Adrenal gland (tissue), 12 donors: Measurements from ENCODE around the gene RAB11FIP2. TPM values are rescaled to one million over a fixed set of nuclear protein-coding genes. Genes with fewer than 3 reads are reported as not detected.

Source experiments
- DNase-seq, 7 donors: peaks; one replicate each; pipeline ENCODE4 v3.0.0-alpha.2; 2019 to 2020
- H3K27ac ChIP-seq, 5 donors: fragments of 200-600 bp; sonication (generic) in 4 of 5; 1 replicate in 3 of 5; 2 replicates in 2 of 5; pipeline versions ENCODE4 v1.5.1 to v1.8.0; 2016 to 2020; ENCODE audit warnings: mild to moderate bottlenecking in 1 of 5
- H3K27me3 ChIP-seq: fragments of 200-600 bp; 2 replicates; pipeline ENCODE4 v1.8.0; 2021
- H3K36me3 ChIP-seq, 2 donors: fragments of 200-600 bp; replicated peaks in 1 of 2; 1 replicate in 1 of 2; 2 replicates in 1 of 2; pipeline versions ENCODE4 v1.5.1 to v1.8.0; 2018 to 2022
- H3K4me1 ChIP-seq, 2 donors: fragments of 200-600 bp; replicated peaks in 1 of 2; 1 replicate in 1 of 2; 2 replicates in 1 of 2; pipeline versions ENCODE4 v1.5.1 to v1.8.0; 2018 to 2021
- H3K4me3 ChIP-seq, 4 donors: fragments of 200-600 bp; sonication (generic) in 3 of 4; one replicate each; pipeline ENCODE4 v1.5.1; 2016 to 2018
- H3K9me3 ChIP-seq, 3 donors: fragments of 200-600 bp; sonication (generic) in 1 of 3; replicated peaks in 1 of 3; 1 replicate in 2 of 3; 2 replicates in 1 of 3; pipeline versions ENCODE4 v1.5.1 to v1.8.0; 2016 to 2021
- CTCF ChIP-seq, 6 experiments: fragments of 450-650 bp in 4 of 6; fragments of 200-600 bp in 2 of 6; sonication (generic) in 1 of 6; IDR thresholded peaks; 1 replicate in 5 of 6; 2 replicates in 1 of 6; pipeline versions ENCODE4 v1.5.1 to v1.8.0; 2016 to 2021; ENCODE audit warnings: antibody characterized with exemption in 6 of 6, mild to moderate bottlenecking in 2 of 6, moderate library complexity in 1 of 6
- POLR2A ChIP-seq, 2 donors: fragments of 450-650 bp; IDR thresholded peaks; one replicate each; pipeline ENCODE4 v1.6.1; 2017; ENCODE audit warnings: antibody characterized with exemption in 2 of 2, mild to moderate bottlenecking in 2 of 2, moderate library complexity in 1 of 2
- WGBS, 4 donors: extraction: QIAGEN DNeasy Blood & Tissue Kit in 2 of 4; methylation state at CpG; one replicate each; pipeline versions ENCODE4 v1.1.5 to v1.1.7; 2013 to 2017; 5-methylcytosine and 5-hydroxymethylcytosine counted together
- intact Hi-C, 2 donors: fragments of 100-400 bp; cut with DNase I; formaldehyde crosslinking; loops; one replicate each; pipeline versions ENCODE4 v1.14.1 to v1.15.0; 2022 to 2023
- polyA plus RNA-seq, 3 donors: library from polyadenylated mRNA; stranded (reverse); fragments of 200-250 nt in 2 of 3; fragments of 350-450 nt in 1 of 3; fragmentation: Illumina TruSeq in 1 of 3; extraction: RNeasy Lipid Tissue Mini Kit (QIAGEN cat#74804) in 1 of 3; gene quantifications; one replicate each; pipeline ENCODE4 v1.2.3, GENCODE V29; 2013 to 2014
- total RNA-seq, 9 donors: library from RNA; depleted of rRNA in 4 of 9; stranded (reverse); fragments of >200 nt in 4 of 9; fragments of 120-200 nt in 1 of 9; fragmentation: NEBNext Ultra II Directional in 1 of 9; extraction: Animal tissue kit (Norgen Biotek cat#: 25700) in 1 of 9; gene quantifications; one replicate each; pipeline versions ENCODE4 v1.1.0 to v1.2.4, GENCODE V29; 2013 to 2023
- donor health status: healthy with polysubstance abuse.
- donor health status: Bipolar disorder and iron deficiency.
- donor health status: DM: yes; HTN: yes; CAD: no.
- donor health status: DM: no; HTN: no; CAD: no.
- donor health status: DM: no; HTN: no; CAD: no.
- donor health status: DM: yes; HTN: yes; CAD: no.

The RAB11FIP2 gene
- total and polyA plus RNA-seq, 12 donors: 1.8 to 30.8 (median 17.7) TPM

- no peak for TF ChIP-seq POLR2A (IDR thresholded peaks at IDR 0.05)
- no peak for TF ChIP-seq CTCF (IDR thresholded peaks at IDR 0.05)
- no peak overlapping the region for H3K27ac ChIP-seq
- H3K36me3 ChIP-seq: no peaks in the 10 kb centered on the region
- no peak overlapping the region for H3K4me3 ChIP-seq
- WGBS, 4 donors: 92 to 96% (median 94%) methylated on average over 4 of the region's 4 CpGs
- peaks cover 0 to 7% (median 0%) of the 10 kb centered on the region in 3 donors for H3K9me3 ChIP-seq
- intact Hi-C loops: no loop called here
- H3K27me3 ChIP-seq: no peaks in the 10 kb centered on the region
- H3K4me1 ChIP-seq: no peaks in the 10 kb centered on the region
- DNase-seq: no peak
Observed at GRCh38 chr10:117993166-117993565, 53.6 kb downstream of the RAB11FIP2 start.

- no peak for TF ChIP-seq CTCF (IDR thresholded peaks at IDR 0.05)
- no peak for TF ChIP-seq POLR2A (IDR thresholded peaks at IDR 0.05)
- no peak overlapping the region for H3K27ac ChIP-seq
- 94 to 98% (median 96%) methylated on average over 8 of the region's 8 CpGs for WGBS, 4 donors
Observed at GRCh38 chr10:117991701-117992100, 55.0 kb downstream of the RAB11FIP2 start.

GRCh38 chr10:117989962-117990361 is 56.8 kb downstream of the RAB11FIP2 start:
- Histone ChIP-seq H3K27me3 (no peaks in the 10 kb centered on the region), H3K9me3 (no peaks in the 10 kb centered on the region), H3K4me1 (no peaks in the 10 kb centered on the region), H3K27ac (no peak overlapping the region), H3K36me3 (no peaks in the 10 kb centered on the region), H3K4me3 (no peak overlapping the region)
- WGBS, 4 donors: 89 to 96% (median 94%) methylated on average over 4 of the region's 4 CpGs
- intact Hi-C loops: no loop called here
- DNase-seq: no peak
- TF ChIP-seq CTCF (IDR thresholded peaks at IDR 0.05) (no peak), POLR2A (IDR thresholded peaks at IDR 0.05) (no peak)

More at GRCh38 chr10:117991701-117992100, 55.0 kb downstream of the RAB11FIP2 start:
- Histone ChIP-seq H3K36me3 (no peaks in the 10 kb centered on the region), H3K4me3 (no peak overlapping the region), H3K9me3 (peaks cover 0 to 7% (median 0%) of the 10 kb centered on the region in 3 donors), H3K4me1 (no peaks in the 10 kb centered on the region), H3K27me3 (no peaks in the 10 kb centered on the region)
- intact Hi-C loops: no loop called here
- DNase-seq: no peak

- 59 to 90% (median 61%) methylated on average over 2 to 3 of the region's 3 CpGs for WGBS, 4 donors
- intact Hi-C loops: no loop called here
- TF ChIP-seq POLR2A (IDR thresholded peaks at IDR 0.05) (no peak), CTCF (IDR thresholded peaks at IDR 0.05) (no peak)
Observed at GRCh38 chr10:117988814-117989213, 57.9 kb downstream of the RAB11FIP2 start.

More at GRCh38 chr10:117988814-117989213, 57.9 kb downstream of the RAB11FIP2 start:
- DNase-seq: no peak
- no peaks in the 10 kb centered on the region for H3K9me3 ChIP-seq
- no peak overlapping the region for H3K4me3 ChIP-seq
- no peak overlapping the region for H3K27ac ChIP-seq
- no peaks in the 10 kb centered on the region for H3K4me1 ChIP-seq
- no peaks in the 10 kb centered on the region for H3K27me3 ChIP-seq
- H3K36me3 ChIP-seq: no peaks in the 10 kb centered on the region
